GM18907 (cell line): ENCODE measurements around the gene FNBP1.

Experiments used
- ATAC-seq: cut with Tn5 transposase; IDR thresholded peaks from one replicate; pipeline ENCODE4 v1.9.1; 2021; ENCODE audit warnings: mild to moderate bottlenecking, moderate library complexity; ENCODE audit not compliant: unreplicated experiment

FNBP1 gene

DNA sequence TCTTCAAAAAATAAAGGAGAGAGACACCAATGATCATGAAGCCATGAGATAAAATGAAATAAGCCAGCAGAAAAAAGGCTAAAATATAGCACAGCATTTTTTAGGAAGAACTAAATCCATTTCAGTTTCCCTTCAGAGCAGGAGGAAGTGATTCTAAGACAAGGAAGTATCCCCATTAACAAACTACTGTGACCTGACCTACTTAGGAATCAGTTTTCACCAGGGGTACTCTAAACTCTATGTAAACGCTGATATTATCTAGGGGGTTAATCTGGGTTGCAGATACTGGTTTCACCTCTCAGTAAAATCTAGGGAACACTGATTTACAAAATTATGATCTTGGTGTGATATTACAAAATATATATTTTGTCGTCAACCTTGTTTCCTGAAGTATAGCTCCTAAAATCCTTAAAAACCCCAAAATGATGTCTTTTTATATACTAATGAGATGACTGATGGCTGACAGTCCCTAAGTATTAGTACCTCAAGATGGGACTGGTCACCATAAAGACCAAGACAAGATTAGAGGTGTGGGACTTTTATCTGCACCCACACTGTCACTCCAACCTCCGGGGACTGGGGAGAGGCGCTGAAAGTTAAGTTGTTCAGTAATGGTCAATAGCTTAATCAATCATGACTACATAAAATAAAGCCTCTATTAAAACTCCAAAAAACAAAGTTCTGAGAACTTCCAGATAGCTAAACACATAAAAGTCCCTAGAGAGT, 2.9 kb upstream of the FNBP1 start:
- no peak for ATAC-seq

DNA sequence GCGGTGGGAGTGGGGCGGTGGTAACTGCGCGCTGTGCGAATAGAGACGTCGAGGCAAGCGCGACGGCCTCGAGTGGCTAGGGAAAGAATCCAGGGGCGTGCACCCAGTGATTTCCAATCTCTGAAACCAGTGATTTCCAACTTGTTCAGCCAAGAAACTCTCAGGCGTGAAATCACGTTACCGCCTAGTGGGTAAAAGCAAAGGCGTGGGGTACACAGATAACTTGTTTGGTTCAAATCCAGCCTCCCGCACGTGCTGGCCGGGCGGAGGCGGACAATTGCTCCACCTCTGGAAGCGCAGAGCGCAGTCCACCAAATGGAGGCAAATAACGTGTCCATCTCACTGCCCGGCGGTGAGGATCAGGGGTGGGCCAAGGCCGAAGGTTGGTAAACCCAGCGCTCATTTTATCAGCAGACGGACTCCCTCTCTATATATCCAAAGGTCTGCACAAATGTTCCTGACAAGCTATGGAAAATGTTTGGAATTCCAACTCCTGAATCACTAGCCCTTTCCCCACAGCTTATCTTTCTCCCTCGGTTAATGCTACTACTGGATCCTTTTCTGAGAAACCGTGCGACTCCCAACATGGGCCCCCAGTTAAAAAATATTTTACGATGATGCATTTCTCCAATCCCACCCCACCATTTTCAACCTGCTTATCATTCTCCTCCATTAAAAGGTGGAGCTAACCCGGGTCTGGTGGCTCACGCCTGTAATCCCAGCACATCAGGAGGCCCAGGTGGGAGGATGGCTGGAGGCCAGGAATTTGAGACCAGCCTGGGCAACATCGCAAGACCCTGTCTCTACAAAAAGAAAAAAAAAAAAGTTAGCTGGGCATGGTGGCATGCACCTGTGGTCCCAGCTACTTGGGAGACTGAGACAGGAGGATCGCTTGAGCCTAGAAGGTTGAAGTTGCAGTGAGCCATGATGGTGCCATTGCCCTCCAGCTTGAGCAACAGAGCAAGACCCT, 950 bp upstream of the FNBP1 start:
- ATAC-seq, result no peak

DNA sequence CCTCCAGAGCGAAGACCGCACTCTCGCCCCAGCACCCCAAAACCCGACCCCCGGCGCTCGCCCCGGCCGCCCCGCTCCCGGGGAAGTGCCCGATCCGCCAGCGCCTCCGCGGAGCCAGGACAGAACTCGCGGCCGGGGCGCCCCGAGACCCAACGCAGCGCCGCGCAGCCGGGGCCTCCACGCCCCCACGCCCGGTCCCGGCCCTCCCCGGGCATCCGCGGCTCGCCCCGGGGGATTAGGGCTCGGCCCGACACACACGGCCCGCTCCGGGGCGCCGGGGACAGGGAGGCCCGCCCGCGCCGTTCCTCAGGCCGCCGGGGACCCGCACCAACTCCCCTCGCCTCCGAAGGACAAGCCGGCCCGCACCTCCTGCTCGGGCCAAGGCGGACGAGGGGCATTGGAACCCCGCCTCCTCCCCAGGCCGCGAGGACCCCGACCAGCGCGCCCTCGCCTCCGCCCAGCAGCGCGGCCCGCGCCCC, 544 bp downstream of the FNBP1 start:
- no peak for ATAC-seq

DNA sequence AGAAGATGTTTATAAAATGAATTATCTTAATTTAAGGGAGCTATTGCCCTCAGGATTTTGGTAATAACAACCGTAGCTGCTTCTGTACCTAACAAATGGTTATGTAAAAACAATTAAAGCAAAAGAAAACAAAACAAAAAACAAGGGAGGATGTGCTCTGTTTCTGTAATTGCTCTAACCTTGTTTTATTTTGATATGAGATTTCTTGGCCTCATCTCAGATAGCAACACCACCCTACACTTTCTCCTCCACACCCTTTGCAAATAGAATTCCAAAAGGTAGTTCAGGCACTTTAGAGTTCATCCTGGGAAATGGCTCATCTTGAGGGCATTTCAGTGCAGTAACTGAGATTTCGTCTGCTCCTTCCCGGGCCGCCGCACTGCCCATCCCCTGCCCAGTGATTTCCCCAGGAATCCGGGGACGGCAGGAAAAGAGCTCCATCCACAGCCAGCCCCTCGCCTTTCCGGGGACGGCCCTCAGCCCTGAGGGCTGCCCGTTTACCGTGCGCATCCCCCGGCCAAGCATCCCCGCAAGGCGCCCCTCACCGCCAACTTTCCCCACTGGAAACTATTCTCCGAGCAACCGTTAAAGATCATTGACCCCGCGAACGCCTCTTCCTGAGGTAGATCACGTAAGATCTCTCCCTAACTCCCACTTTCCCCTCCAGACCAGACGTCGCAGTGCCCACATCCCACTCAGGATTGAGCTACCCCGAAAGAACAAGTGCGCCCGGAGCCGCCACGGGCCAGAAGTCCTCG, 1.2 kb downstream of the FNBP1 start:
- ATAC-seq, result no peak

DNA sequence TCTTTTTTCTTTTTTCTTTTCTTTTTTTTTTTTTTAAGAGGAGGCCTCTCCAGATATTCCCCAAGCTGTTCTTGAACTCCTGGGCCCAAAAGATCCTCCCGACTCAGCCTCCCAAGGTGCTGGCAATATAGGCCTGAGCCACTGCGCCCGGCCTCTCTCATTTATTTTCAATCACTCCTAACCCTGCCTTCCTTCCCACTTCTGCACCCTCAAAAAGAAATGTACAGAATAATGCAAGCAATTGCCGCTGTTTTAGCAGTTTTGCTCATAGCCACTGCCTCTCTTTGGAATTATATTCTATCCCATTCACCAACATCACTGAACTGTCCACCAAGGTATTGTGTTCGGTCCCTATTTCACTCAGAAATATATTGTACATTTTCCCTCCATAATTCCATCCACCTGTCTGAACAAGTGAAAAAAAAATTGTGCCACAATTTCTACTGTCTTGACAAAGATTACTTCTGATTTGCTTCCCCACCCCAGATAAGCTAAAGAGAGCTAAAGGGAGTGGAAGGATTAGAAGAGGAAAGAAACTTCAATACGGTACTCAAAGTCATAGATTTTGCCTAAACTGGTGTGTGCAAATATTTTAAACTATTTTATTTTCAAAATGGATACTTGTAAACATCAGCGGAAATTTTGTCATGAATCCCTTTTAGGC, 1.9 kb downstream of the FNBP1 start:
- ATAC-seq, result no peak

DNA sequence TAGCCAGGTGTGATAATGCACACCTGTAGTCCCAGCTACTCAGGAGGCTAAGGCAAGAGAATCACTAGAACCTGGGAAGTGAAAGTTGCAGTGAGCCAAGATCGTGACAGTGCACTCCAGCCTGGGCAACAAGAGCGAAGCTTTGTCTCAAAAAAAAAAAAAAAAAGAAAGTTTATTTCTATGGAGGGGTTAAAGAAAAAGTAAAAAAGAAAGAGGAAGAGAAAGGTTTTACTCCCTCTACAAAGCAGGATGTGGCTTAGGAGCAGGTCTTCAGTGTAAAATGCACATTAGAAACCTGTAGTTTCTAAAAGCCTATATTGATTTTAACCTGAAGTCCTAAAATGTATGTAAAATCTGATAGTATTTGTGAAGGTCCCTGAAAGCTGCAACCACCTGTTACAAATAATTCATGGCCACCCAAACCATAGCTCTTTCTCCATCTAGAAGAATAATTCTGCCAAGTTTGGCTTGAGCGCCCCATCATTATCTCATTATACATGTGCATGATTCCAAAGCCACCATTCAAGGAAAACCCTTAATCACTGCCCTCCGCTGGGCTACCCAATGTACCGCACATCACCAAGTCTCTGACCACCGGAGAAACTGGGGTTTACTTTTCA, 3.4 kb downstream of the FNBP1 start:
- peak; percentile 31 for ATAC-seq

DNA sequence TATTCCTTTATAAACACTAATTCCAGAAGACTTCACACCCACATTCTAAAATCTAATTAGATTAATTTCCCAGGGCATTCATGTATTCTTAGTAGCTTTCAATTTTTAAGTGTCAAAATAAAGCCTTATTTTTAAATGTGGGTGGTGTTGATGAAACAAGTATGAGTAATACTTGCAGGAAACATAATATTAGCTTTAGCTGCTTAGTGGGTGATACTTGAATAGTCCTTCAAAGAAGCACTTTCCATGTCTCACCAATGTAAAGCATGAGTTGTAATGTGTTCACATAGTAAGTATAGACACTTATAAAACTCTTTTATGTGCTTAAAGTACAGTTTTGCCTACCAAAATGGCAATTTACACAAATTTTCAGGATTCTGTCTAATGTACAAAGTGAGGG, 6.9 kb downstream of the FNBP1 start:
- ATAC-seq, result no peak

DNA sequence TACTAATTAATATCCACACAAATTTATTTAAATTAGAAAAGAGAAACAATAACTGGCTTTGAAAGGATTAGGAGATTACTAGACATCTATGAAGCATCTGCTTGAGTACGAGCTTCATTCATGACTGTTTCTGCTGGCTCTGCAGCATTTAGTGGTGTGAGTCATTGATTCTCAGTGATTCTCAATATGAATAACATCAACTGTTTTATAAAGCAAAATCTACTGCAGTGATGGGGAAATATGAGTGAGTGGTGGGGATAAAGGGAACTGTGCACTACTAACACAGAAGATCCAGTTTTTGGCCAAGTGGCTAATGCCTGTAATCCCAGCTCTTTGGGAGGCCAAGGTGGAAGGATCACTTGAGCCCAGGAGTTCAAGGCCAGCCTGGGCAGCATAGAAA, 8.4 kb downstream of the FNBP1 start:
- no peak for ATAC-seq

DNA sequence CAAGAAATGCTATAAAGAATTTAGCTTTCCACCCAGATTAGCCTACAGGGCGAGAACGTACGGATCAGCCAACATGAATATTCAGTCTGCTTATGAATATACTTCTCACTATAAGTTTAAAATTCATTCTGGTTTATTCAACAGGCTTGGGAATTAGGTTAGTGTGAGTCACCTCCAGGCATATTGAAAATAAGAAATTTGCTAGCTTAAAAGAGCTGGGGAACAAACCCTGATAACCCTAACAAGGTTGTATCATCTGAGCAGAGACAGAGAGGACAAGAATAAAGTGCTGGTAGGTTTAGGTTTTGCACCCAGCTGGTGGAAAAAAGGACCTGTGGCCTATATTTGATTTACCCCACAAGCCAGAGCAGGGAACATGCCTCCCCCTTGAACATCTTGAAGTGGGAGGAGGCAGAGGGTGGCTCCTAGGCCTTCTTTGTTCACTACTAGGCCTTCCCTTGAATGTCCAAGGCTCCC, 12.3 kb downstream of the FNBP1 start:
- peak; percentile 6 for ATAC-seq

DNA sequence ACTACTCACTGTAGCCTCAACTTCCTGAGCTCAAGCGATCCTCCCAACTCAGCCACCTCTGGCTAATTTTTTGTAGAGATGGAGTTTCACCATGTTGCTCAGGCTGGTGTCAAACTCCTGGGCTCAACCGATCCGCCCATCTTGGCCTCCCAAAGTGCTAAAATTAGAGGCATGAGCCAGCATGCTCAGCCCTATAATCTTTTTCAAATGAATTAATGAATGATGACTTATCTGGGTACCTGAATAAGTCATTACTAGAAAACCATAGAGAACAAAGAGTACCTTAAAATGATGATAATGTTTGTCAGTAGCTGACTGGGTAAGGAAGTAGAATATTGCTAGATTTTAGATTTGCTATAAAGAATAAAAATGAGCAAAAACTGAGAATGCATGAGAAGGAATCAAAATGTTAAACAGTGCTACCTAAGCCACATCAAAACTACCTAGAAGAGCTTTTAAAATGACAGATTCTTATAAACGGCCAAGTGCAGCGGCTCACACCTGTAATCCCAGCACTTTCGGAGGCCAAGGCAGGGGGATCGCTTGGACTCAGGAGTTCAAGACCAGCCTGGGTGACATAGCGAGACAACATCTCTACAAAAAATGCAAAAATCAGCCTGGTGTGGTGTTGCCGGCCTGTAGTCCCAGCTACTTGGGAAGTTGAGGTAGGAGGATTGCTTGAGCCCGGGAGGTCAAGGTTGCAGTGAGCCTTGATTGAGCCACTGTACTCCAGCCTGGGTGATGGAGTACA, 13.6 kb downstream of the FNBP1 start:
- no peak for ATAC-seq

DNA sequence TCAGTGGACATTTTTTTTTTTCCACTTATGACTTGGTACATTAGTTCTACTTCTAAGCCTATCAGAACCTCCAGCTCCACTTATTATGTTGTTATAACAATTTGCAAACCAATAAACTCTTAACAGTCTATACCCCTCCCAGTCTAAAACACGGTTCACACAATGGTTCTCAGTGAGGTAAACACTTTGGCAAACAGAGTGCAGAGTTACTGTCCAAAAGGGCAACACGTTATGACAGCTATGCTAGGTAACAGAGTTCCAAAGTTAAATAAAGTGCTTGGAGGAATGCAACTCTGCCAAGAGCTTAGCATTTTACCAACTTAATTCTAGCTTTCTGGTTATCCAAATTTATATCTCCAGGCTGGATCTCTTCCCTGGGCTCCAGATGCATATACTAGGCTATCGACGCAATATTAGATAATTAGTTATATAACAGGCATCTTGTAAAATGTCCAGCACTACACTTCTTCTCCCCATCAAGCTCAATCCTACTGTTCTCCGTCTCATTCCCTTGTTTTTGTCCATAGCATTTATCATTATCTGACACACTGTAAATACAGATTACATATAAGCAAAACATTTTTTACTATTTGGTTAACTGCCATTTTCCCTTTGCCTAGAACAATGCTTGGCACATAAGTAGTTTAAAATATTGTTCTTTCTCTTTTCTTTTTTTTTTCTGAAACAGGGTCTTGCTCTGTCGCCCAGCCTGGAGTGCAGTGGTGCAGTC, 14.3 kb downstream of the FNBP1 start:
- no peak for ATAC-seq

DNA sequence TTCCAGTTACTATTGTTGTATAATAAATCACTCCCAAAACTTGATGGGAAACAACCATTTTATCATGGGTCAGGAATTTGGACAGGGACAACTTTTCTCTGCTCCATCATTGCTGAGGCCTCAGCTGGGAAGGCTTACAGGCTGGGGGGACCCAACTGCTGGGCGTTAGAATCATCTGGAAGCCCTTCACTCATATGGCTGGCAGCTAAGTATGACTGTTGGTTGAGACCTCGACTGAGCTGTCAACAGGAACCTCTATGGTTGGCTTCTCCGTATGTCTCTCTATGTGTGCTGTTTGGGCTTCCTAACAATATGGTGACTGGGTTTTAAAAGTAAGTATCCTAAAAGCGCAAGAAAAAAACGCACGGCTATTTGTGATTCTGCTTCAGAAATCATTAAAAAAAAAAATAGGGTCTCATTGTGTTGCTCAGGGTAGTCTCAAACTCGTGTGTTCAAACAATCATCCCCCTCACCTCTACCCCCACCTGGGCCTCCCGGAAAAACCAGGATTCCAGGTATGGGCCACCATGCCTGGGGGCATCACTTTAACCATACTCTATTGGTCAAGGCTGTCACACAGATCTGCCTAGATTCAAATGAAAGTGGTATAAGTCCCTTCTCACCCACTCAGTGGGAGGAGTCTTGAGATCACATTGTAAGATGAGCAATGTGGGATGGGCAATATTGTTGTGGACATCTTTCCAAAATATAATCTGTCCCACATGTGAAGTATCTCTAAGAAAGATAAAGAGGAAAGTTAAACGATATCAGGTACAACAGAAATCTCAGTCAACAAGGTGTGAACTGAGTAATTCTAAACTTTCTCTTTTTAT, 15.2 kb downstream of the FNBP1 start:
- no peak for ATAC-seq

DNA sequence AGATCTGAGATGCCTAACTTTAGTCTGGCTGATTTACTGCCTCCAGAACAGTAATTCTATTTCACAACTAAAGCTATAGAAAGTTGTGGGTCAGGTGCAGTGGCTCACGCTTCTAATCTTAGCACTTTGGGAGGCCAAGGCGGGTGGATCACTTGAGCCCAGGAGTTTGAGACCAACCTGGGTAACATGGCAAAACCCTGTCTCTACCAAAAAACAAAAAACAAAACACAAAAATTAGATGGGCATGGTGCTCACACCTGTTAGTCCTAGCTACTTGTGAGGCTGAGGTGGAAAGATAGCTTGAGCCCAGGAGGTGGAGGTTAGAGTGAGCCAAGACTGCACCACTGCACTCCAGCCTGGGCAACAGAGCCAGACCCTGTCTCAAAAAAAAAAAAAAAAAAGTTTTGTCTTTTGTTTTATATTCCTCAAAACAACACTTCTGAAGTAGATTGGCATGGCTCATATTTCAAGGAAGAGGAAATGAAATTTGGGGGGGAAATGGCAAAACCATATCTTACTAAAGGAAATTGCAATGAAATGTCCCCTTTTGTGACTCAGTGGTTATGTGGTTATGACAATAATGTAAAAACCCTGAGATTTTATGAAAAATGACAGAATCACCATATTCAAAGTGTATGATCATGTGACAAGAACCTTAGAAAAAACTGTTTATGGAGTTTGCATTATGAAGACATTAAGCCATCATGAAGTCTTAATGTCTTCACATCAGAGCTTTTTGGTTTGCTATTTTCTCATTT, 16.2 kb downstream of the FNBP1 start:
- no peak for ATAC-seq

DNA sequence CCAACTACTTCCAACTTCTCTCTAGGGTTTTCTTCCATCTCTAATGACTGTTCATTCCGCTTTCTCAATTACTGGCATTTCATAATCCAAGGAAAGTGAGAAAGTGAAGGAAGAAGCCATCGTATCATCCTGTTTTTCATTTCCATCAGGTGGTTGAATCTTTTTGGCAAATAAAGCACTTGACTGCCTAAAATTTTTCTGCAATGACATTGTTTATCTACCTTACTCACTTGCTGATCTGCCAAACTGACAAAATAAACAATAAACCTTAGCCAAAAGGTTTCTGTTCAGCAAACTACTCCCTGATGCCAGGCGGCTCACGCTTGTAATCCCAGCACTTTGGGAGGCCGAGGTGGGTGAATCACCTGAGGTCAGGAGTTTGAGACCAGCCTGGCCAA, 18.4 kb downstream of the FNBP1 start:
- no peak for ATAC-seq

DNA sequence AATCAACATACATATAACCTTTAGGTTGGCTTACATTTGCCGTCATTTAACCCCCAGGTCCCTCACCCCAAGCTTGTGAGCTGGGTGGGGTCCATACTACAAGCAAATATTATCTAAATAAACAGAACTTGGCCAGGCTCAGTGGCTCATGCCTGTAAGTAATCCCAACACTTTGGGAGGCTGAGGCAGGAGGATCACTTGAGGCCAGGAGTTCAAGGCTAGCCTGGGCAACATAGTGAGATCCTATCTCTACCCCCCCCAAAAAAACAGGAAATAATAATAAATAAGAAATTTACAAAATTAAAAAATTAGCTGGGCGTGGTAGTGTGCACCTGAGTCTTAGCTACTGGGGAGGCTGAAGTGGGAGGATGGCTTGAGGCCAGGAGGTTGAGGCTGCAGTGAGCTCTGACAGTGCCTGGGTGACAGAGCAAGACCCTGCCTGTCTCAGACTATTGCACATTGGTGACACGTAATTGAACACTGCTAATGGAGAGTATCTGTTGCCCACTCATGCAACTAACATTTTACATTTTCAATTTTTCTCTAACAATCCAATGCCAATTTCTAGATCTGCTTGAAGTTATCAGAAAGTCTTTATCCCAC, 18.9 kb downstream of the FNBP1 start:
- ATAC-seq, result no peak

DNA sequence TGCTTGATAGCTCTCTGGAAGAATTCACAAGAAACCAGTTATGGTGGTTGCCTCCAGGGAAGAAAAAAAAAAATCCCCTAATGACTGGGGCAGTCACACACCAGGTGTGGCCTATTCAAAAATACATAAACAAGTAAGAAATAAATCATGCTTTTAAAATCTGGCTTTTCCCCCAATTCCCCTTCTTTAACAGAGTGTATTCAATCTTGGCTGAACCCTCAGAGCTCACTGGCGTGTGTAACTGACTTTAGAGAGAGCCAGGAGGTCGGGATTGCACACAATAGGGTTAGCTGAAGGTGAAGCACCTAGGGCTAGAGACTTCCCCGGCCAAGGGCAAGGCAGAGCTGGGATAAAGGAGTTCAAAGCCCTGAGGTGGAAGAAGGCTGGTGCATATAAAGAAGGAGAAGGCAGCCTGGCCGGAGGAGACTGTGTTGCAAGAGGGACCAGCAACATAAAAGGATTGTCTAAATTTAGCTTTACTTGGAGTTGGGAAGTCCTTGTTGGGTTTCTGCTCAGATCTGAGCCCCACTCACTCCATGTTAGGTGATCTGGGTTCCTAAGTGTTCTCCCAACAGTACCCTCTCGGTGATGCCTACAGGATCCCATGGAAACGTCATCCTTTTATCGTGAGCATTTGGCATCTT, 19.7 kb downstream of the FNBP1 start:
- peak; percentile 57 for ATAC-seq
